ENCODE results near the gene CCDC148.
"Not testable (repeated sequence)": the region's sequence is repeated elsewhere in the genome, so short reads cannot be mapped to it uniquely, and the experiment has no call there.

CCDC148 gene

GRCh38 chr2:158482594-158482993 lies 26.0 kb upstream of the CCDC148 start:
- no peaks in the 10 kb centered on the region for H3K27me3 ChIP-seq (ENCODE audit: insufficient read depth, insufficient read length)
- TF ChIP-seq SUZ12 (IDR thresholded peaks at IDR 0.05; ENCODE audit: extremely low read depth, insufficient read depth, insufficient read length): no peak
- no peak for TF ChIP-seq ZNF274 (IDR thresholded peaks at IDR 0.05; ENCODE audit: low read depth, low read length)
- no peak for TF ChIP-seq YY1 (IDR thresholded peaks at IDR 0.05; ENCODE audit: insufficient read depth, insufficient read length)
- H3K9me3 ChIP-seq (ENCODE audit: insufficient read depth, low read length): no peaks in the 10 kb centered on the region
- no peak overlapping the region for H3K4me3 ChIP-seq (ENCODE audit: insufficient read length, low read depth)
- H3K36me3 ChIP-seq (ENCODE audit: insufficient read depth, insufficient read length, low read length): peaks cover under 1% of the 10 kb centered on the region
- DNase-seq (ENCODE audit: low read depth, low spot score): no peak
- no peaks in the 10 kb centered on the region for H3K4me1 ChIP-seq (ENCODE audit: insufficient read depth, insufficient read length)
- H3K9ac ChIP-seq (ENCODE audit: insufficient read length, low read depth): no peak overlapping the region

- Histone ChIP-seq H3K9ac (ENCODE audit: insufficient read length, low read depth) (no peak overlapping the region), H3K4me1 (ENCODE audit: insufficient read depth, insufficient read length) (no peaks in the 10 kb centered on the region), H3K4me3 (ENCODE audit: insufficient read length, low read depth) (no peak overlapping the region), H3K27me3 (ENCODE audit: insufficient read depth, insufficient read length) (no peaks in the 10 kb centered on the region), H3K36me3 (ENCODE audit: insufficient read depth, insufficient read length, low read length) (peaks cover 10% of the 10 kb centered on the region), H3K9me3 (ENCODE audit: insufficient read depth, low read length) (no peaks in the 10 kb centered on the region)
- no peak for DNase-seq (ENCODE audit: low read depth, low spot score)
- TF ChIP-seq SUZ12 (IDR thresholded peaks at IDR 0.05; ENCODE audit: extremely low read depth, insufficient read depth, insufficient read length) (no peak), ZNF274 (IDR thresholded peaks at IDR 0.05; ENCODE audit: low read depth, low read length) (no peak)
These were observed 24.6 kb upstream of the CCDC148 start for GRCh38 chr2:158481116-158481515.

GRCh38 chr2:158478816-158479215 lies 22.3 kb upstream of the CCDC148 start:
- H3K9me3 ChIP-seq (ENCODE audit: insufficient read depth, low read length): no peaks in the 10 kb centered on the region
- no peaks in the 10 kb centered on the region for H3K27me3 ChIP-seq (ENCODE audit: insufficient read depth, insufficient read length)
- H3K36me3 ChIP-seq (ENCODE audit: insufficient read depth, insufficient read length, low read length): peaks cover 17% of the 10 kb centered on the region
- H3K9ac ChIP-seq (ENCODE audit: insufficient read length, low read depth): no peak overlapping the region
- no peak for DNase-seq (ENCODE audit: low read depth, low spot score)
- TF ChIP-seq YY1 (IDR thresholded peaks at IDR 0.05; ENCODE audit: insufficient read depth, insufficient read length): no peak
- no peak for TF ChIP-seq SUZ12 (IDR thresholded peaks at IDR 0.05; ENCODE audit: extremely low read depth, insufficient read depth, insufficient read length)
- TF ChIP-seq ZNF274 (IDR thresholded peaks at IDR 0.05; ENCODE audit: low read depth, low read length): no peak
- no peaks in the 10 kb centered on the region for H3K4me1 ChIP-seq (ENCODE audit: insufficient read depth, insufficient read length)
- H3K4me3 ChIP-seq (ENCODE audit: insufficient read length, low read depth): no peak overlapping the region

GRCh38 chr2:158478237-158478636 lies 21.7 kb upstream of the CCDC148 start:
- no peaks in the 10 kb centered on the region for H3K27me3 ChIP-seq (ENCODE audit: insufficient read depth, insufficient read length)
- 0 out of 2 replicates have a peak, but pooled peaks cover under 1% of the 10 kb centered on the region for H3K9me3 ChIP-seq (ENCODE audit: insufficient read depth, low read length)
- H3K4me3 ChIP-seq (ENCODE audit: insufficient read length, low read depth): no peak overlapping the region
- H3K4me1 ChIP-seq (ENCODE audit: insufficient read depth, insufficient read length): no peaks in the 10 kb centered on the region
- no peak for DNase-seq (ENCODE audit: low read depth, low spot score)
- peaks cover 17% of the 10 kb centered on the region for H3K36me3 ChIP-seq (ENCODE audit: insufficient read depth, insufficient read length, low read length)
- H3K9ac ChIP-seq (ENCODE audit: insufficient read length, low read depth): no peak overlapping the region
- TF ChIP-seq SUZ12 (IDR thresholded peaks at IDR 0.05; ENCODE audit: extremely low read depth, insufficient read depth, insufficient read length): no peak

- Histone ChIP-seq H3K4me3 (ENCODE audit: insufficient read length, low read depth) (no peak overlapping the region), H3K36me3 (ENCODE audit: insufficient read depth, insufficient read length, low read length) (peaks cover 17% of the 10 kb centered on the region), H3K27me3 (ENCODE audit: insufficient read depth, insufficient read length) (no peaks in the 10 kb centered on the region), H3K9me3 (ENCODE audit: insufficient read depth, low read length) (peaks cover 10% of the 10 kb centered on the region), H3K4me1 (ENCODE audit: insufficient read depth, insufficient read length) (no peaks in the 10 kb centered on the region), H3K9ac (ENCODE audit: insufficient read length, low read depth) (no peak overlapping the region)
- no peak for TF ChIP-seq SUZ12 (IDR thresholded peaks at IDR 0.05; ENCODE audit: extremely low read depth, insufficient read depth, insufficient read length)
- TF ChIP-seq ZNF274 (IDR thresholded peaks at IDR 0.05; ENCODE audit: low read depth, low read length): no peak
- TF ChIP-seq YY1 (IDR thresholded peaks at IDR 0.05; ENCODE audit: insufficient read depth, insufficient read length): no peak
- DNase-seq (ENCODE audit: low read depth, low spot score): no peak
These were observed 20.6 kb upstream of the CCDC148 start for GRCh38 chr2:158477202-158477601.

- not testable (repeated sequence) for H3K27me3 ChIP-seq (ENCODE audit: insufficient read depth, insufficient read length); DNase-seq (ENCODE audit: low read depth, low spot score); H3K9ac ChIP-seq (ENCODE audit: insufficient read length, low read depth); H3K4me1 ChIP-seq (ENCODE audit: insufficient read depth, insufficient read length); H3K4me3 ChIP-seq (ENCODE audit: insufficient read length, low read depth)
- Histone ChIP-seq H3K9me3 (ENCODE audit: insufficient read depth, low read length) (peaks cover 20% of the 10 kb centered on the region), H3K36me3 (ENCODE audit: insufficient read depth, insufficient read length, low read length) (peaks cover 25% of the 10 kb centered on the region)
These were observed 18.0 kb upstream of the CCDC148 start for GRCh38 chr2:158474526-158475011.

- no peak for DNase-seq (ENCODE audit: low read depth, low spot score)
- Histone ChIP-seq H3K4me1 (ENCODE audit: insufficient read depth, insufficient read length) (no peaks in the 10 kb centered on the region), H3K27me3 (ENCODE audit: insufficient read depth, insufficient read length) (no peaks in the 10 kb centered on the region), H3K4me3 (ENCODE audit: insufficient read length, low read depth) (no peak overlapping the region), H3K9ac (ENCODE audit: insufficient read length, low read depth) (no peak overlapping the region), H3K9me3 (ENCODE audit: insufficient read depth, low read length) (peaks cover 20% of the 10 kb centered on the region), H3K36me3 (ENCODE audit: insufficient read depth, insufficient read length, low read length) (peaks cover 28% of the 10 kb centered on the region)
- TF ChIP-seq ZNF274 (IDR thresholded peaks at IDR 0.05; ENCODE audit: low read depth, low read length) (no peak), SUZ12 (IDR thresholded peaks at IDR 0.05; ENCODE audit: extremely low read depth, insufficient read depth, insufficient read length) (no peak), YY1 (IDR thresholded peaks at IDR 0.05; ENCODE audit: insufficient read depth, insufficient read length) (no peak)
These were observed 17.3 kb upstream of the CCDC148 start for GRCh38 chr2:158473719-158474392.

- DNase-seq (ENCODE audit: low read depth, low spot score); H3K4me3 ChIP-seq (ENCODE audit: insufficient read length, low read depth); H3K9ac ChIP-seq (ENCODE audit: insufficient read length, low read depth); H3K4me1 ChIP-seq (ENCODE audit: insufficient read depth, insufficient read length); H3K27me3 ChIP-seq (ENCODE audit: insufficient read depth, insufficient read length): not testable (repeated sequence)
- Histone ChIP-seq H3K36me3 (ENCODE audit: insufficient read depth, insufficient read length, low read length) (peaks cover 28% of the 10 kb centered on the region), H3K9me3 (ENCODE audit: insufficient read depth, low read length) (peaks cover 20% of the 10 kb centered on the region)
These were observed 16.7 kb upstream of the CCDC148 start for GRCh38 chr2:158473300-158473699.

GRCh38 chr2:158472829-158473228 lies 16.3 kb upstream of the CCDC148 start:
- Histone ChIP-seq H3K9me3 (ENCODE audit: insufficient read depth, low read length) (peaks cover 20% of the 10 kb centered on the region), H3K36me3 (ENCODE audit: insufficient read depth, insufficient read length, low read length) (peaks cover 28% of the 10 kb centered on the region)
- not testable (repeated sequence) for H3K27me3 ChIP-seq (ENCODE audit: insufficient read depth, insufficient read length); H3K4me3 ChIP-seq (ENCODE audit: insufficient read length, low read depth); DNase-seq (ENCODE audit: low read depth, low spot score); H3K4me1 ChIP-seq (ENCODE audit: insufficient read depth, insufficient read length); H3K9ac ChIP-seq (ENCODE audit: insufficient read length, low read depth)
